ENCODE measurements around the gene DEPP1.
A peak's percentile ranks its signal among the peaks of the same experiment; 100 is the strongest.

DEPP1 gene

GRCh38 chr10:44968500-44969400, 9.9 kb downstream of the DEPP1 start:
- H3K27ac ChIP-seq = no peak overlapping the region
- TF ChIP-seq ZFX (IDR thresholded peaks at IDR 0.05; ENCODE audit: borderline replicate concordance) (no peak), CTCF (IDR thresholded peaks at IDR 0.05) (no peak)

GRCh38 chr10:44968091-44968490, 10.5 kb downstream of the DEPP1 start:
- H3K27ac ChIP-seq = no peak overlapping the region
- TF ChIP-seq ZFX (IDR thresholded peaks at IDR 0.05; ENCODE audit: borderline replicate concordance) (no peak), CTCF (IDR thresholded peaks at IDR 0.05) (no peak)

- H3K27ac ChIP-seq = no peak overlapping the region
- TF ChIP-seq CTCF (IDR thresholded peaks at IDR 0.05) (no peak), ZFX (IDR thresholded peaks at IDR 0.05; ENCODE audit: borderline replicate concordance) (no peak)
Measured at GRCh38 chr10:44967616-44968015, 11.0 kb downstream of the DEPP1 start.

GRCh38 chr10:44966816-44967509, 11.6 kb downstream of the DEPP1 start:
- TF ChIP-seq CTCF (IDR thresholded peaks at IDR 0.05) (peak; percentile 20), ZFX (IDR thresholded peaks at IDR 0.05; ENCODE audit: borderline replicate concordance) (no peak)
- H3K27ac ChIP-seq = no peak overlapping the region

- TF ChIP-seq ZFX (IDR thresholded peaks at IDR 0.05; ENCODE audit: borderline replicate concordance) (no peak), CTCF (IDR thresholded peaks at IDR 0.05) (no peak)
- H3K27ac ChIP-seq = no peak overlapping the region
Measured at GRCh38 chr10:44966129-44966815, 12.3 kb downstream of the DEPP1 start.

GRCh38 chr10:44965651-44966097, 12.9 kb downstream of the DEPP1 start:
- TF ChIP-seq ZFX (IDR thresholded peaks at IDR 0.05; ENCODE audit: borderline replicate concordance) (no peak), CTCF (IDR thresholded peaks at IDR 0.05) (no peak)
- no peak overlapping the region for H3K27ac ChIP-seq

Measured in 22Rv1 (cell line).